Measurements from ENCODE around the gene NCK2.

The NCK2 gene

DNA sequence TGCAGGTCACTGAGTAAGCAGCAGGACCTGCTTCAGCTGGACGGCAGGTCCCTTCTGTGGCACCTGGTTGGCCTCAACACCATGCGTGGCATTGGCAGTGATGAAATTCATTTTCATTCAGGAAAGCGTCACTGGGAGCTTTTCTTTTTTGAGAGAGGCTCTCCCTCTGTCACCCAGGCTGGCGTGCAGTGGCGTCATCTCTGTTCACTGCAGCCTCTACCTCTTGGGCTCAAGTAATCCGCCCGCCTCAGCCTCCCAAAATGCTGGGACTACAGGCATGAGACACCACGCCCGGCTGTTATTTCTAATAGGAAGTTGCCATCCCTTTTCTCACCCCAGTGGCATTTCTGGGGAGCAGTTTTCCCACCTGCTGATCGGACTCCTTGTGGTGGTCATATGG is 39.3 kb downstream of the NCK2 start:
- H3K27ac ChIP-seq (ENCODE audit: low read depth, low read length, poor library complexity, severe bottlenecking) = no peak overlapping the region
- no peaks in the 10 kb centered on the region for H3K9me3 ChIP-seq (ENCODE audit: low read length)

DNA sequence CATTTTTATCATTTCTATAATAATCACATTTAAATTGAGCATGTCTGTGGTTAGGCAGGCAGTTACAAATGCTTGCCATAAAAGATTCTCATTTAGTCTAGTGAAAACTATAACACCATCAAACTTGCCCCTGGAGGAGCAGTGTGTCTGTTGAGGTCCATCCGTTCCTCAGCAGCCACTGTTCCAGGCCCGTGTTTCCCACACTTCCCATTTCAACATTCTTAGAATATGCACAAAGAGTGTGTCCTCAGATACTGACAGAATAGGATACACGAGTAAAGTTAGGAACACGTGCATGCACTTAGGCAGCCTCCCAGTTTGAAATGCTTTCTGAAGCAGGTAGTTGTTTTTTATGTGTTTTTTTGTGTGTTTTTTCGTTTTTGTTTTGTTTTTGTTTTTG is 39.9 kb downstream of the NCK2 start:
- Histone ChIP-seq H3K4me2 (ENCODE audit: low read length) (no peak overlapping the region), H3K9ac (ENCODE audit: low read length) (no peak overlapping the region), H3K79me2 (ENCODE audit: insufficient read depth, low read length) (no peaks in the 10 kb centered on the region), H3K27me3 (ENCODE audit: insufficient read depth, low read length) (0 out of 2 replicates have a peak, but pooled peaks cover 6% of the 10 kb centered on the region), H2AFZ (ENCODE audit: low read length) (no peak overlapping the region), H3K4me1 (ENCODE audit: insufficient read depth, low read length, severe bottlenecking) (no peaks in the 10 kb centered on the region), H4K20me1 (ENCODE audit: insufficient read depth, low read length) (no peaks in the 10 kb centered on the region), H3K36me3 (ENCODE audit: insufficient read depth, low read length) (no peaks in the 10 kb centered on the region), H3F3A (ENCODE audit: insufficient read depth, low read length) (no peaks in the 10 kb centered on the region), H3K4me3 (ENCODE audit: low read depth, low read length, poor library complexity, severe bottlenecking) (no peak overlapping the region), H3K27ac (ENCODE audit: low read depth, low read length, poor library complexity, severe bottlenecking) (no peak overlapping the region), H3K9me3 (ENCODE audit: low read length) (no peaks in the 10 kb centered on the region), H3K9me2 (ENCODE audit: low read depth, low read length) (no peaks in the 10 kb centered on the region)
- TF ChIP-seq EZH2 (IDR thresholded peaks at IDR 0.05; ENCODE audit: borderline replicate concordance, low read length) (no peak), CTCF (IDR thresholded peaks at IDR 0.05; ENCODE audit: low read length) (no peak)

More for the DNA sequence above, 39.3 kb downstream of the NCK2 start:
- no peak overlapping the region for H3K4me3 ChIP-seq (ENCODE audit: low read depth, low read length, poor library complexity, severe bottlenecking)
- no peaks in the 10 kb centered on the region for H3F3A ChIP-seq (ENCODE audit: insufficient read depth, low read length)
- no peak overlapping the region for H3K9ac ChIP-seq (ENCODE audit: low read length)
- no peaks in the 10 kb centered on the region for H4K20me1 ChIP-seq (ENCODE audit: insufficient read depth, low read length)
- TF ChIP-seq EZH2 (IDR thresholded peaks at IDR 0.05; ENCODE audit: borderline replicate concordance, low read length) (no peak), CTCF (IDR thresholded peaks at IDR 0.05; ENCODE audit: low read length) (no peak)
- H3K27me3 ChIP-seq (ENCODE audit: insufficient read depth, low read length) = 0 out of 2 replicates have a peak, but pooled peaks cover 6% of the 10 kb centered on the region
- no peak overlapping the region for H2AFZ ChIP-seq (ENCODE audit: low read length)
- no peaks in the 10 kb centered on the region for H3K4me1 ChIP-seq (ENCODE audit: insufficient read depth, low read length, severe bottlenecking)
- H3K79me2 ChIP-seq (ENCODE audit: insufficient read depth, low read length) = no peaks in the 10 kb centered on the region
- no peak overlapping the region for H3K4me2 ChIP-seq (ENCODE audit: low read length)
- H3K9me2 ChIP-seq (ENCODE audit: low read depth, low read length) = no peaks in the 10 kb centered on the region
- H3K36me3 ChIP-seq (ENCODE audit: insufficient read depth, low read length) = no peaks in the 10 kb centered on the region

DNA sequence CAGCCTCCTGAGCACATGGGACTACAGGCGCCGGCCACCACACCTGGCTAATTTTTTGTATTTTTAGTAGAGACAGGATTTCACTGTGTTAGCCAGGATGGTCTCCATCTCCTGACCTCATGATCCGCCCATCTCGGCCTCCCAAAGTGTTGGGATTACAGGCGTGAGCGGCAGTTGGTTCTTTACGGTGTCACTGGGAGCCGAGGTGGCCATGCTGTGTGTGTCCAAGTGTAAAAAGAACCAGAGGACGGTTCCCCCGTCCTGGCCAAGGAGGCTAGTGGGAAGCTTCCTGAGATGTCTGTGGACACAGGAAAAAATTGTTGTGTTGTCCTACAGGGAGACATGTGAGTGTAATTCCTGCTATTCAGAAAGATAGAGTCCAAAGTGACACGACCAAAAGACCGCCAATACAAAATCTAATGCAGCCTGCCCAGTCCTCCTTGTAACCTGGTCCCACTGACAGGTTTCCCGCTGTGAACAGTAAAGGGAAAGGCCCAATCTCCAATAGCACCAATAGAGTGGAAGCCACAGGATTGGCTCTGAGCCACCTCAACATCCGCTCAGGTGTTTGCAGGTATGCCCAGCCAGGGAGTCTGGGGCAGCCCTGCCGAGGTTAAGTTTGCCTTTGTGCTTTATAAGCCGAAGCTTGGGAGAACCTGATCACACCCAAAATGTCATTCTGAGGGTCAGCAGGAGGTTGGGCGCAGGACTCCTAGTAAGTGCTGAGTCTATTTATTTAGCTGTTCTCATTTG is 40.6 kb downstream of the NCK2 start:
- Histone ChIP-seq H3K79me2 (ENCODE audit: insufficient read depth, low read length) (no peaks in the 10 kb centered on the region), H3K27ac (ENCODE audit: low read depth, low read length, poor library complexity, severe bottlenecking) (no peak overlapping the region), H3K9me2 (ENCODE audit: low read depth, low read length) (no peaks in the 10 kb centered on the region), H2AFZ (ENCODE audit: low read length) (no peak overlapping the region), H3K27me3 (ENCODE audit: insufficient read depth, low read length) (0 out of 2 replicates have a peak, but pooled peaks cover 6% of the 10 kb centered on the region), H3K4me3 (ENCODE audit: low read depth, low read length, poor library complexity, severe bottlenecking) (no peak overlapping the region), H3F3A (ENCODE audit: insufficient read depth, low read length) (no peaks in the 10 kb centered on the region), H3K4me1 (ENCODE audit: insufficient read depth, low read length, severe bottlenecking) (no peaks in the 10 kb centered on the region), H3K9me3 (ENCODE audit: low read length) (no peaks in the 10 kb centered on the region), H4K20me1 (ENCODE audit: insufficient read depth, low read length) (no peaks in the 10 kb centered on the region), H3K9ac (ENCODE audit: low read length) (no peak overlapping the region), H3K4me2 (ENCODE audit: low read length) (no peak overlapping the region), H3K36me3 (ENCODE audit: insufficient read depth, low read length) (no peaks in the 10 kb centered on the region)
- no peak for TF ChIP-seq EZH2 (IDR thresholded peaks at IDR 0.05; ENCODE audit: borderline replicate concordance, low read length)
- no peak for TF ChIP-seq CTCF (IDR thresholded peaks at IDR 0.05; ENCODE audit: low read length)
